Mesenchymal stem cell (in vitro differentiated cells and primary cell): ENCODE measurements around the gene GLIS2.
A peak's percentile ranks its signal among the peaks of the same experiment; 100 is the strongest.
"Not testable (repeated sequence)": the region's sequence is repeated elsewhere in the genome, so short reads cannot be mapped to it uniquely, and the experiment has no call there.

Experiments
- DNase-seq: peaks from one replicate; pipeline ENCODE4 v3.0.0-alpha.2; 2013
- H2AFZ ChIP-seq: one replicate; pipeline ENCODE4 v1.6.1; 2013; ENCODE audit warnings: low read depth, mild to moderate bottlenecking, control low read depth, inconsistent platforms, low read length, moderate library complexity
- H2AK5ac ChIP-seq: 2 replicates; pipeline ENCODE4 v1.6.1; 2013; ENCODE audit warnings: low read length, moderate library complexity, mild to moderate bottlenecking, inconsistent platforms; ENCODE audit not compliant: severe bottlenecking
- H2BK120ac ChIP-seq: one replicate; pipeline ENCODE4 v1.6.1; 2013; ENCODE audit warnings: low read depth, mild to moderate bottlenecking, inconsistent platforms, low read length, moderate library complexity
- H2BK12ac ChIP-seq, 2 experiments: one replicate each; pipeline ENCODE4 v1.6.1; 2013; ENCODE audit warnings: inconsistent platforms in 2 of 2, low read length in 2 of 2, mild to moderate bottlenecking in 2 of 2, moderate library complexity in 2 of 2, control low read depth in 1 of 2
- H2BK15ac ChIP-seq: one replicate; pipeline ENCODE4 v1.6.1; 2013; ENCODE audit warnings: mild to moderate bottlenecking, low read depth, inconsistent platforms; ENCODE audit not compliant: poor library complexity, severe bottlenecking
- H2BK5ac ChIP-seq: 2 replicates; pipeline ENCODE4 v1.6.1; 2013; ENCODE audit warnings: low read depth, mild to moderate bottlenecking, low read length, control low read depth, inconsistent platforms; ENCODE audit not compliant: poor library complexity, severe bottlenecking
- H3K14ac ChIP-seq, 2 experiments: one replicate each; pipeline ENCODE4 v1.6.1; 2013; ENCODE audit warnings: inconsistent platforms in 2 of 2, low read length in 2 of 2, control low read depth in 1 of 2, mild to moderate bottlenecking in 1 of 2, moderate library complexity in 1 of 2
- H3K18ac ChIP-seq, 2 experiments: one replicate each; pipeline ENCODE4 v1.6.1; 2013; ENCODE audit warnings: inconsistent platforms in 2 of 2, low read length in 2 of 2, control low read depth in 1 of 2, low read depth in 1 of 2, mild to moderate bottlenecking in 1 of 2
- H3K23ac ChIP-seq, 2 experiments: one replicate each; pipeline ENCODE4 v1.6.1; 2013; ENCODE audit warnings: inconsistent platforms in 2 of 2, low read length in 2 of 2, mild to moderate bottlenecking in 2 of 2, moderate library complexity in 2 of 2, control low read depth in 1 of 2
- H3K27ac ChIP-seq: 2 replicates; pipeline ENCODE4 v1.5.1; 2013; ENCODE audit warnings: mild to moderate bottlenecking, moderate library complexity, low read length, control low read depth, inconsistent platforms; ENCODE audit not compliant: poor library complexity, severe bottlenecking
- H3K27me3 ChIP-seq, 2 experiments: 2 replicates each; pipeline versions ENCODE4 v1.6.1 to v1.7.0; 2013; ENCODE audit warnings: low read length in 2 of 2, mild to moderate bottlenecking in 2 of 2, moderate library complexity in 2 of 2, control low read depth in 1 of 2, inconsistent platforms in 1 of 2; ENCODE audit not compliant: control insufficient read depth in 1 of 2, insufficient read depth in 1 of 2
- H3K36me3 ChIP-seq, 2 experiments: 2 replicates each; pipeline versions ENCODE4 v1.6.1 to v1.7.0; 2013; ENCODE audit warnings: low read length in 2 of 2, control low read depth in 1 of 2, inconsistent platforms in 1 of 2, low read depth in 1 of 2, mild to moderate bottlenecking in 1 of 2; ENCODE audit not compliant: insufficient read depth in 2 of 2, control insufficient read depth in 1 of 2
- H3K4ac ChIP-seq, 2 experiments: one replicate each; pipeline ENCODE4 v1.6.1; 2013; ENCODE audit warnings: inconsistent platforms in 2 of 2, low read length in 2 of 2, mild to moderate bottlenecking in 2 of 2, moderate library complexity in 2 of 2, control low read depth in 1 of 2, low read depth in 1 of 2
- H3K4me1 ChIP-seq: 2 replicates; pipeline ENCODE4 v1.6.1; 2013; ENCODE audit warnings: low read depth, low read length, control low read depth; ENCODE audit not compliant: control insufficient read depth, insufficient read depth
- H3K4me2 ChIP-seq: 2 replicates; pipeline ENCODE4 v1.6.1; 2013; ENCODE audit warnings: low read length, mild to moderate bottlenecking, inconsistent platforms; ENCODE audit not compliant: poor library complexity, severe bottlenecking
- H3K4me3 ChIP-seq, 2 experiments: 2 replicates each; pipeline versions ENCODE4 v1.5.1 to v1.7.0; 2013; ENCODE audit warnings: low read length in 2 of 2, mild to moderate bottlenecking in 2 of 2, control low read depth in 1 of 2, low read depth in 1 of 2; ENCODE audit not compliant: insufficient read depth in 1 of 2
- H3K79me1 ChIP-seq: replicated peaks from 2 replicates; pipeline ENCODE4 v1.6.1; 2013; ENCODE audit warnings: mild to moderate bottlenecking, control low read depth, low read length, inconsistent platforms; ENCODE audit not compliant: poor library complexity, severe bottlenecking
- H3K9ac ChIP-seq: 2 replicates; pipeline ENCODE4 v1.7.0; 2013; ENCODE audit warnings: mild to moderate bottlenecking, low read length, moderate library complexity
- H3K9me3 ChIP-seq: 2 replicates; pipeline ENCODE4 v1.7.0; 2013; ENCODE audit warnings: mild to moderate bottlenecking, low read length; ENCODE audit not compliant: control insufficient read depth
- H4K8ac ChIP-seq: one replicate; pipeline ENCODE4 v1.6.1; 2013; ENCODE audit warnings: inconsistent platforms, mild to moderate bottlenecking, low read length, moderate library complexity
- H4K91ac ChIP-seq: one replicate; pipeline ENCODE4 v1.6.1; 2013; ENCODE audit warnings: mild to moderate bottlenecking, low read length, inconsistent platforms
- WGBS: methylation state at CpG from one replicate; pipeline ENCODE4 v1.1.7; 2013; ENCODE audit warnings: mixed read lengths; 5-methylcytosine and 5-hydroxymethylcytosine counted together

Gene GLIS2

DNA sequence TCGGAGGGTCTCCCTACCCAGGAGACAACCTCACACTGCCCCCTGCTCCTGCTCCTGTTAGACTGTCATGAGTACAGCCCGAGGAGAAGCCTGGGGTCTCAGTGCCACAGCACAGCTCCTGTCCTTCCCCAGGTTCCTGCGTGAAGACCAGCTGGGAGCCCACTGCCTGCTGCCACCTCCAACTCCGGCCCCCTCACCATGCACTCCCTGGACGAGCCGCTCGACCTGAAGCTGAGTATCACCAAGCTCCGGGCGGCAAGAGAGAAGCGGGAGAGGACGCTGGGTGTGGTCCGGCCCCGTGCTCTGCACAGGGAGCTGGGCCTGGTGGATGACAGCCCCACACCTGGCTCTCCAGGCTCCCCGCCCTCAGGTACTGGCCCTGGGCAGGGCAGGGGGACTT lies 16.2 kb downstream of the GLIS2 start:
- Histone ChIP-seq H3K4me3 (no peak overlapping the region), H3K23ac (no peak overlapping the region), H3K36me3 (peaks cover 33 to 56% of the 10 kb centered on the region in 2 experiments), H4K91ac (no peak overlapping the region), H3K4me1 (peaks cover 28% of the 10 kb centered on the region), H3K9me3 (no peaks in the 10 kb centered on the region), H2AK5ac (no peak overlapping the region), H2BK5ac (no peak overlapping the region), H2AFZ (no peak overlapping the region), H3K4me2 (no peak overlapping the region), H2BK12ac (no peak overlapping the region), H3K79me1 (peaks cover 55% of the 10 kb centered on the region), H3K9ac (no peak overlapping the region), H4K8ac (no peak overlapping the region), H2BK15ac (no peak overlapping the region), H3K27me3 (no peaks in the 10 kb centered on the region), H3K4ac (no peak overlapping the region), H2BK120ac (no peak overlapping the region), H3K18ac (no peak overlapping the region), H3K27ac (no peak overlapping the region), H3K14ac (no peak overlapping the region)
- 94% methylated on average over 14 of the region's 14 CpGs for WGBS
- no peak for DNase-seq

DNA sequence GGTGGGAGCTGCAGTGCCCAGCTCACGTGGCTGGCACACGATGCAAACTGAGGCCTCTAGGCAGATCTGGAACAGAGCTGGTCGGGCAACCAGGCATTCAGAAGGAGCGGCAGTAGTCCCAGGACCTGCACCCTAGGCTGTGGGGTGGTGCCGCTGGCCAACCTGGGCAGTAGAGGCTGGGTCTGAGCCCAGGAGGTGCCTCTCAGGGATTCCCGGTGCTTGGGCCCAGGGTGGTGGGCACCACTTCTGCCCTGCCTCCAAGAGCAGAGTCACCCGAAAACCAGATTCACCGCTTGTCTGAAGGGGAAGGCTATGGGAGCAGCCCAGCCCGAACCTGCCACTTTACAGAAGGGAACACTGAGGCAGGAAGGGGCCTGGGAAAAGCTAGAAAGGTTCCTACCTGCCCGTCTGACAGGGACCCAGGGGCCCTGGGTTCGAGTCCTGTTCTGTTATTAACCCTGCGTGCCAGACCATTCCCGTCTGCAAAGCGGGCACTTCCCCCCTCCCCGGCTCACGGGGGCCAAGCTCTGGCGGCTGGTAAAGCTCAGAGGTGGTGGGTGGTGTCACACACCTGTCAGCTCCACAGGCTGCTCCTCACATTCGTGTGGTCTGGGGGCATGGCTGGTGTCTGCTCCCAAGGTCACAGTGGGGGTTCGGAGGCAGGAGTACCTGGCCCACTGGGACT lies 16.9 kb downstream of the GLIS2 start:
- WGBS, result 95% methylated on average over 19 of the region's 19 CpGs
- H2AFZ ChIP-seq, result no peak overlapping the region
- H4K8ac ChIP-seq, result peak overlapping the region; percentile 10
- no peak overlapping the region for H2BK15ac ChIP-seq
- no peak overlapping the region for H2BK120ac ChIP-seq
- H3K27ac ChIP-seq, result no peak overlapping the region
- H3K79me1 ChIP-seq, result peaks cover 55% of the 10 kb centered on the region
- H2BK5ac ChIP-seq, result no peak overlapping the region
- H2AK5ac ChIP-seq, result no peak overlapping the region
- H3K9ac ChIP-seq, result no peak overlapping the region
- H3K9me3 ChIP-seq, result no peaks in the 10 kb centered on the region
- no peak overlapping the region for H3K14ac ChIP-seq
- DNase-seq, result no peak
- no peak overlapping the region for H3K23ac ChIP-seq
- no peak overlapping the region for H3K18ac ChIP-seq
- no peaks in the 10 kb centered on the region for H3K27me3 ChIP-seq
- H3K4ac ChIP-seq, result no peak overlapping the region
- no peak overlapping the region for H3K4me3 ChIP-seq
- peaks cover 22% of the 10 kb centered on the region for H3K4me1 ChIP-seq
- H3K36me3 ChIP-seq, result peaks cover 38 to 62% of the 10 kb centered on the region in 2 experiments
- H3K4me2 ChIP-seq, result no peak overlapping the region
- no peak overlapping the region for H2BK12ac ChIP-seq
- H4K91ac ChIP-seq, result no peak overlapping the region

DNA sequence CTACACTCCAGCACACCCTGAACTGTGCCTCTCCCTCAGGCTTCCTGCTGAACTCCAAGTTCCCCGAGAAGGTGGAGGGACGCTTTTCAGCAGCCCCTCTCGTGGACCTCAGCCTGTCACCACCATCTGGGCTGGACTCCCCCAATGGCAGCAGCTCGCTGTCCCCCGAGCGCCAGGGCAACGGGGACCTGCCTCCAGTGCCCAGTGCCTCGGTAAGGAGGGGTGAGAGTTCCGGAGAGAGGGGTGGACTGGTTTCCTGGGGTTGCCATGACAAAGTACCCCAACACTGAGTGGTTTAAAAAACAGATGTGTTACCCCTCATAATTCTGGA lies 17.4 kb downstream of the GLIS2 start:
- H3K4ac ChIP-seq, result no peak overlapping the region
- H3K4me3 ChIP-seq, result no peak overlapping the region
- H3K27me3 ChIP-seq, result no peaks in the 10 kb centered on the region
- no peak overlapping the region for H3K14ac ChIP-seq
- H4K91ac ChIP-seq, result no peak overlapping the region
- DNase-seq, result no peak
- H2AK5ac ChIP-seq, result no peak overlapping the region
- no peak overlapping the region for H2BK5ac ChIP-seq
- H3K4me1 ChIP-seq, result peaks cover 18% of the 10 kb centered on the region
- no peak overlapping the region for H2AFZ ChIP-seq
- H3K23ac ChIP-seq, result no peak overlapping the region
- H4K8ac ChIP-seq, result no peak overlapping the region
- H3K79me1 ChIP-seq, result peaks cover 56% of the 10 kb centered on the region
- no peak overlapping the region for H3K4me2 ChIP-seq
- H3K9ac ChIP-seq, result no peak overlapping the region
- peaks cover 40 to 68% of the 10 kb centered on the region in 2 experiments for H3K36me3 ChIP-seq
- WGBS, result 97% methylated on average over 9 of the region's 9 CpGs
- no peaks in the 10 kb centered on the region for H3K9me3 ChIP-seq
- H3K27ac ChIP-seq, result no peak overlapping the region
- no peak overlapping the region for H3K18ac ChIP-seq
- no peak overlapping the region for H2BK120ac ChIP-seq
- H2BK15ac ChIP-seq, result no peak overlapping the region
- no peak overlapping the region for H2BK12ac ChIP-seq

DNA sequence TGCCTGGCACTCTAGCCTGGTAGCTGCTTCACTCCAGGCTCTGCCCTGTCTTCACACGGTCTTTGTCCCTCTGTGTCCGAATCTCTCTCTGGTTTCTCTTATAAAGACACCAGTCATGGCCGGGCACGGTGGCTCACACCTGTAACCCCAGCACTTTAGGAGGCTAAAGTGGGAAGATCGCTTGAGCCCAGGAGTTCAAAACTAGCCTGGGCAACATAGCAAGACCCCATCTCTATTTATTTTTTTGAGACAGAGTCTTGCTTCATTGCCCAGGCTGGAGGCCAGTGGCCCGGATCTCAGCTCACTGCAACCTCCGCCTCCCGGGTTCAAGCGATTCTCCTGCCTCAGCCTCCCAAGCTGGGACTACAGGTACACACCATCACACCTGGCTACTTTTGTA lies 17.8 kb downstream of the GLIS2 start:
- H2BK15ac ChIP-seq, H4K91ac ChIP-seq, H2AK5ac ChIP-seq: not testable (repeated sequence)

More for the DNA sequence above, 17.8 kb downstream of the GLIS2 start:
- not testable (repeated sequence) for H3K27ac ChIP-seq, DNase-seq, H2BK120ac ChIP-seq, H2AFZ ChIP-seq, H3K14ac ChIP-seq, H3K4ac ChIP-seq, H2BK12ac ChIP-seq, H3K4me2 ChIP-seq, H4K8ac ChIP-seq, H3K23ac ChIP-seq, H3K9me3 ChIP-seq, H2BK5ac ChIP-seq, H3K9ac ChIP-seq, H3K4me3 ChIP-seq, H3K27me3 ChIP-seq, H3K18ac ChIP-seq
- H3K4me1 ChIP-seq, result peaks cover 14% of the 10 kb centered on the region
- 98% methylated on average over 9 of the region's 9 CpGs for WGBS
- H3K79me1 ChIP-seq, result peaks cover 56% of the 10 kb centered on the region
- peaks cover 44 to 72% of the 10 kb centered on the region in 2 experiments for H3K36me3 ChIP-seq
